Peyer's patch (tissue), 4 donors: ENCODE measurements around the gene MAPK6. TPM values are rescaled to one million over a fixed set of nuclear protein-coding genes. Genes with fewer than 3 reads are reported as not detected.
A peak's percentile ranks its signal among the peaks of the same experiment; 100 is the strongest.
"Not testable (repeated sequence)": the region's sequence is repeated elsewhere in the genome, so short reads cannot be mapped to it uniquely, and the experiment has no call there.

ENCODE experiments used
- DNase-seq, 3 donors: peaks; one replicate each; pipeline ENCODE4 v3.0.0-alpha.2; 2017 to 2019
- H3K27ac ChIP-seq, 4 donors: fragments of 200-600 bp; sonication (generic); one replicate each; pipeline ENCODE4 v1.5.1; 2016 to 2019
- H3K27me3 ChIP-seq, 2 donors: fragments of 200-600 bp; sonication (generic); one replicate each; pipeline ENCODE4 v1.5.1; 2019
- H3K36me3 ChIP-seq, 3 donors: fragments of 200-600 bp; sonication (generic); one replicate each; pipeline ENCODE4 v1.5.1; 2016 to 2019
- H3K4me1 ChIP-seq, 4 donors: fragments of 200-600 bp; sonication (generic); one replicate each; pipeline ENCODE4 v1.5.1; 2016 to 2019
- H3K4me3 ChIP-seq, 4 donors: fragments of 200-600 bp; sonication (generic); 1 replicate in 3 of 4; 2 replicates in 1 of 4; pipeline ENCODE4 v1.5.1; 2016 to 2019; ENCODE audit warnings: mild to moderate bottlenecking in 1 of 4
- H3K9me3 ChIP-seq, 4 donors: fragments of 200-600 bp; sonication (generic); one replicate each; pipeline ENCODE4 v1.5.1; 2016 to 2019; ENCODE audit warnings: mild to moderate bottlenecking in 1 of 4
- POLR2A ChIP-seq, 2 donors: fragments of 450-650 bp; IDR thresholded peaks; one replicate each; pipeline ENCODE4 v1.5.1; 2017; ENCODE audit warnings: antibody characterized with exemption in 2 of 2, mild to moderate bottlenecking in 2 of 2, moderate library complexity in 2 of 2
- total RNA-seq, 4 donors: library from RNA; depleted of rRNA; stranded (reverse); fragments of >200 nt; gene quantifications; one replicate each; pipeline ENCODE4 v1.1.0, GENCODE V29; 2016
- TF ChIP-seq, protein P1 (sequence below), 6 experiments: fragments of 450-650 bp in 4 of 6; fragments of 200-600 bp in 2 of 6; sonication (generic) in 1 of 6; IDR thresholded peaks; one replicate each; pipeline ENCODE4 v1.5.1; 2017 to 2019; ENCODE audit warnings: antibody characterized with exemption in 6 of 6, mild to moderate bottlenecking in 3 of 6, moderate library complexity in 1 of 6

The MAPK6 gene
- total RNA-seq, 4 donors from 2014 or later, result 41.3 to 112 (median 72.3) TPM

DNA sequence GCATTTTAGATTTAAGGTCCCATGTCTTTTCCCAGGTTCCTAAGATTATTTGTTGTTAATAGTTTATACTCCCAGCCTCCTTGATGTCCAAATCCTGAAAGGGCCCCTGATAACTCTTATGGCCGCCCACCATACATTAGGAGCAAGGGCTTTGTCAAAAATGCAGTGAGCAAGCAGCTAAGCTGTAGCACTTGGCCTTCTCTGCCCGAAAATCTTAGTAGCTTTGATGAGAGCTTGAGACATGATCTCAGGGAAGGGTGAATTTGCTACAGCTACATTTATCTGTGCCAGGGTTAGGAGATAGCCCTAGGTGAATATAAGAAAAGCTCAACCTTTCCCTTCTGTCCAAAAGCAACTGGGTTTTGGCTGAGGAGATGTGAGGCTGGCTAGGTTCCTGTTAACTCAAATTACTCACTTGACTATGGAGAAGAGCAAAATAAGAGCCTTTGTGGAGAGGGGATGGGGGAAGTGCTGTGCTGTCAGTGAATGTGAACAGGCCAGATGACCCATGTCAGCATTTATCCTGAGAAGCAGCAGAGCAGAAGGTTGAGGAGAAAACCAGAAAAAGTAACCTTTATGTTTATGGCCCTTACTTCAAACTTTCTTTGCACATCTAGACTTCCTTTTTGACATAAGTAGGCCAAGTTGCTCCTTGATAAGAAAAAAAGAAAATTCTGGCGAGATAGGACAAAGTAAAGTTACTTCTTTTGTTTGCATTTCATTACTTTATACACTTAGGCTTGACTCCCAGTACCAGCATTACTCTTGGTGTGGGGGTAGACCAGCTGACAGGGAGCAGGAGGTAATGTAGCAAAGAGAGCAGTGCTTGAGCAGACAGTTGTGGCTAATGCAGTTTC lies 21.1 kb downstream of the MAPK6 start:
- H3K27me3 ChIP-seq, result no peaks in the 10 kb centered on the region
- H3K9me3 ChIP-seq, result no peaks in the 10 kb centered on the region
- TF ChIP-seq, protein P1, sequence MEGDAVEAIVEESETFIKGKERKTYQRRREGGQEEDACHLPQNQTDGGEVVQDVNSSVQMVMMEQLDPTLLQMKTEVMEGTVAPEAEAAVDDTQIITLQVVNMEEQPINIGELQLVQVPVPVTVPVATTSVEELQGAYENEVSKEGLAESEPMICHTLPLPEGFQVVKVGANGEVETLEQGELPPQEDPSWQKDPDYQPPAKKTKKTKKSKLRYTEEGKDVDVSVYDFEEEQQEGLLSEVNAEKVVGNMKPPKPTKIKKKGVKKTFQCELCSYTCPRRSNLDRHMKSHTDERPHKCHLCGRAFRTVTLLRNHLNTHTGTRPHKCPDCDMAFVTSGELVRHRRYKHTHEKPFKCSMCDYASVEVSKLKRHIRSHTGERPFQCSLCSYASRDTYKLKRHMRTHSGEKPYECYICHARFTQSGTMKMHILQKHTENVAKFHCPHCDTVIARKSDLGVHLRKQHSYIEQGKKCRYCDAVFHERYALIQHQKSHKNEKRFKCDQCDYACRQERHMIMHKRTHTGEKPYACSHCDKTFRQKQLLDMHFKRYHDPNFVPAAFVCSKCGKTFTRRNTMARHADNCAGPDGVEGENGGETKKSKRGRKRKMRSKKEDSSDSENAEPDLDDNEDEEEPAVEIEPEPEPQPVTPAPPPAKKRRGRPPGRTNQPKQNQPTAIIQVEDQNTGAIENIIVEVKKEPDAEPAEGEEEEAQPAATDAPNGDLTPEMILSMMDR (IDR thresholded peaks at IDR 0.05), result no peak
- no peak for TF ChIP-seq POLR2A (IDR thresholded peaks at IDR 0.05)
- peaks cover 0 to 37% (median 2%) of the 10 kb centered on the region in 4 donors for H3K4me1 ChIP-seq
- no peak overlapping the region for H3K27ac ChIP-seq
- no peaks in the 10 kb centered on the region for H3K36me3 ChIP-seq
- DNase-seq, result no peak
- H3K4me3 ChIP-seq, result no peak overlapping the region

DNA sequence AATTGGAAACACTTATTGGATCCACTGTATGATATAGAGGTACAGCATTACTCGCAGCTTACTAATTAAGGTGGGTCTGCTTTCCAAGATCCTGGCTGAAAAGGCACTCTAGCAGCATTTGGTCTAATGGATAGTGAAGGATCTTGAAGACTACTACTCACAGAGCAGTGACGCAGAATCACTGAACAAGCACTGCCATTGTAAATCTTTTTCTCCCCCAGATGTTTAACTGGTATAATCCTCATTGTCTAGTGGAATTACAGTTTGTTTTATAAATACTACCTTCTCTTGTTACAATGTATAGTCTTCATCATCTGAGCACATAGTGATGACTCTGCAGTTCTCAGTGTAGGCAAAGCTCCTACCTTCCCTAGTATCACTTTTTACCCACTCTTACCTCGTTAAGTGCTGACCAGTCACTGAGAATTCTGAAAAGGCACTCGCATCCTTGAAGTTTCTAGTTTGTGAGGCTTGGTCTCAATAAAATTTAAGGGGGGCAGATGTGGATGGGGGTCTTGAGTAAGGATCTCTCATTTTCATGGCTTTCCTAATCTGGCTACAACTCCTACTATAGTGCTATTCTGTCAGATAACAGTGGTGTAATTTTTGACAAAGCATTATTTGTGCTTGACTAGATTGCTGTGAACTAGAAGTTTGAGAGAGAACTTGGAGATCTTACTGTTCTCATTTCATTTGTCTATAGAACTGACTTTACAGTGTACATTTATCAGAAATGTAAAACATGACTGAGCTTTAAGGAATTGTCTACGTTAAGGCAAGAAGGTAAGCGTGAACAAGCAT lies 23.2 kb downstream of the MAPK6 start:
- no peak for TF ChIP-seq POLR2A (IDR thresholded peaks at IDR 0.05)
- TF ChIP-seq, protein P1 (IDR thresholded peaks at IDR 0.05), result no peak
- Histone ChIP-seq H3K9me3 (no peaks in the 10 kb centered on the region), H3K4me3 (no peak overlapping the region), H3K27me3 (no peaks in the 10 kb centered on the region), H3K27ac (no peak overlapping the region), H3K4me1 (peaks cover 0 to 32% (median 2%) of the 10 kb centered on the region in 4 donors), H3K36me3 (peaks cover 0 to 4% (median 0%) of the 10 kb centered on the region in 3 donors)
- no peak for DNase-seq

DNA sequence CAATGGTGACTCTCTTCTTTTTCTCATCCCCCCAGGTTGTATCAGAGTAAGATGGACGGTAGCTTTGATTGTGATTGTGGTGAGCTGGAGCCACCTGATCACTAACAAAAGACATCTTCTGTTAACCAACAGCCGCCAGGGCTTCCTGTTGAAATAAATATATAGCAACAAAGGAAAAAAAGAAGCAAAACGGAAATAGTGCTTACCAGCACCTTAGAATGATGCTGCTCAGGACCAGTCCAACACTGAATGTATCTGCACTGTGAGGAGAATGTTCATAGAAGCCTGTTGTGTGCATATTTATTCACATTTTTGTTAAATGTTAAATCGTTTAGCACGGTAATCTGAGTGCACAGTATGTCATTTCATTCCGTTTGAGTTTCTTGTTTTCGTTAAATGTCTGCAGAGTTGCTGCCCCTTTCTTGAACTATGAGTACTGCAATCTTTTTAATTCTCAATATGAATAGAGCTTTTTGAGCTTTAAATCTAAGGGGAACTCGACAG lies 26.8 kb downstream of the MAPK6 start:
- H3K4me1 ChIP-seq, H3K4me3 ChIP-seq, H3K27me3 ChIP-seq, H3K9me3 ChIP-seq: not testable (repeated sequence)
- DNase-seq, result peak in 2 of 3 donors; percentile 70 to 76
- peaks cover 0 to 12% (median 0%) of the 10 kb centered on the region in 3 donors for H3K36me3 ChIP-seq
- H3K27ac ChIP-seq, result peak overlapping the region in 3 of 4 donors; percentile 19 to 56 (median 50)
- TF ChIP-seq, protein P1 (IDR thresholded peaks at IDR 0.05), result peak in 5 of 6 experiments; percentile 18 to 28 (median 24)

DNA sequence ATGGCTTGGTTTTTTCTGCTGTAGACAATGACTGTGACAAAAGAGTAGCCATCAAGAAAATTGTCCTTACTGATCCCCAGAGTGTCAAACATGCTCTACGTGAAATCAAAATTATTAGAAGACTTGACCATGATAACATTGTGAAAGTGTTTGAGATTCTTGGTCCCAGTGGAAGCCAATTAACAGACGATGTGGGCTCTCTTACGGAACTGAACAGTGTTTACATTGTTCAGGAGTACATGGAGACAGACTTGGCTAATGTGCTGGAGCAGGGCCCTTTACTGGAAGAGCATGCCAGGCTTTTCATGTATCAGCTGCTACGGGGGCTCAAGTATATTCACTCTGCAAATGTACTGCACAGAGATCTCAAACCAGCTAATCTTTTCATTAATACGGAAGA lies 27.5 kb downstream of the MAPK6 start:
- H3K4me3 ChIP-seq, H3K9me3 ChIP-seq, DNase-seq, H3K27ac ChIP-seq, H3K4me1 ChIP-seq, H3K27me3 ChIP-seq: not testable (repeated sequence)
- peaks cover 0 to 19% (median 0%) of the 10 kb centered on the region in 3 donors for H3K36me3 ChIP-seq

DNA sequence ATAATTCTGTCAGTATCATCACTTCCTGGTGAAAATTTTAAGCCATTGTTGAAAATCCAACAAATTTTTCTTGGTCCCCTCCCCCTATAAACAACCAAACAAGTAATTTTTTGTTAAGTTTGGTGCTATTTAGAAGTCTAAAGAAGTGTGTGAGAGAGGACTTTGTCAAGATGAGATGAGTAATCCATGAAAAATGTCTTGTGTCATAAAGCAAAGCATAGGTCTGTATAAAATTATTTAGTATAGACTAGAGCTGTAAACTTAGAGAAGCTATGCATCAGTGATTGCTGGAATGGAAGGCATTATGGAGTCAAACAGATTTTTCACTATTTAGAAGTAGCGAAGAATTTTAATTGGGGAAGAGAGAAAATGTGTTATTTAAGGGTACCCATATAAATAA lies 31.4 kb downstream of the MAPK6 start:
- DNase-seq, result no peak
- H3K27ac ChIP-seq, result no peak overlapping the region
- peaks cover 0 to 52% (median 0%) of the 10 kb centered on the region in 3 donors for H3K36me3 ChIP-seq
- no peaks in the 10 kb centered on the region for H3K9me3 ChIP-seq
- no peaks in the 10 kb centered on the region for H3K27me3 ChIP-seq
- TF ChIP-seq POLR2A (IDR thresholded peaks at IDR 0.05), result no peak
- TF ChIP-seq, protein P1 (IDR thresholded peaks at IDR 0.05), result no peak
- no peak overlapping the region for H3K4me3 ChIP-seq
- H3K4me1 ChIP-seq, result no peaks in the 10 kb centered on the region
